Fibroblast of lung (primary cell): ENCODE results near the gene AFAP1L2.

Experiments
- EZH2 ChIP-seq: IDR thresholded peaks from 2 replicates; pipeline ENCODE4 v1.5.1; 2012; ENCODE audit warnings: low read length, control low read depth, mild to moderate bottlenecking; ENCODE audit errors: missing control alignments
- TF ChIP-seq, protein P1 (sequence below), 2 donors: IDR thresholded peaks in 1 of 2; conservative IDR thresholded peaks in 1 of 2; 1 replicate in 1 of 2; 2 replicates in 1 of 2; pipeline ENCODE4 v1.5.1; 2011 to 2012; ENCODE audit warnings: low read length in 2 of 2, control low read depth in 1 of 2, inconsistent platforms in 1 of 2, low read depth in 1 of 2, mild to moderate bottlenecking in 1 of 2

DNA sequence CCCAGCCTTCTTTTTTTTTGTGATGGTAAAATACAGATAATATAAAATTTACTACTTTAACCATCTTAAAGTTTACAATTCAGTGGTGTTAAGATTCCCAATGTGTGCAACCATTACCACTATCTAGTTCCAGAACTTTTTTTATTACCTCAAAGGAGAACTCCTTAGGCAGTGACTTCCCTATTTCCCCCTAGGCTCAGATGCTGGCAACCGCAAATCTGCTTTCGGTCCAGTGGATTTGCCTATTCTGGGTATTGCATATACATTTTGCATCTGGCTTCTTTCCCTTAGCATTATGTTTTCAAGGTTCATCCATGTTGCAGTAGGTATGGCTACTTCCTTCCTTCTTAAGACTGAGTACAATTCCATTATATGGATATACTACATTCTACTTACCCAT lies 56.5 kb downstream of the AFAP1L2 start:
- TF ChIP-seq, protein P1, sequence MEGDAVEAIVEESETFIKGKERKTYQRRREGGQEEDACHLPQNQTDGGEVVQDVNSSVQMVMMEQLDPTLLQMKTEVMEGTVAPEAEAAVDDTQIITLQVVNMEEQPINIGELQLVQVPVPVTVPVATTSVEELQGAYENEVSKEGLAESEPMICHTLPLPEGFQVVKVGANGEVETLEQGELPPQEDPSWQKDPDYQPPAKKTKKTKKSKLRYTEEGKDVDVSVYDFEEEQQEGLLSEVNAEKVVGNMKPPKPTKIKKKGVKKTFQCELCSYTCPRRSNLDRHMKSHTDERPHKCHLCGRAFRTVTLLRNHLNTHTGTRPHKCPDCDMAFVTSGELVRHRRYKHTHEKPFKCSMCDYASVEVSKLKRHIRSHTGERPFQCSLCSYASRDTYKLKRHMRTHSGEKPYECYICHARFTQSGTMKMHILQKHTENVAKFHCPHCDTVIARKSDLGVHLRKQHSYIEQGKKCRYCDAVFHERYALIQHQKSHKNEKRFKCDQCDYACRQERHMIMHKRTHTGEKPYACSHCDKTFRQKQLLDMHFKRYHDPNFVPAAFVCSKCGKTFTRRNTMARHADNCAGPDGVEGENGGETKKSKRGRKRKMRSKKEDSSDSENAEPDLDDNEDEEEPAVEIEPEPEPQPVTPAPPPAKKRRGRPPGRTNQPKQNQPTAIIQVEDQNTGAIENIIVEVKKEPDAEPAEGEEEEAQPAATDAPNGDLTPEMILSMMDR (conservative IDR thresholded peaks at IDR 0.05 in 1 of 2, IDR thresholded peaks at IDR 0.05 in 1 of 2; ENCODE audit: low read depth in 1 of 2, low read length in 2 of 2), result no peak
- TF ChIP-seq EZH2, result no peak
